HCT116 (cell line): ENCODE data around the gene SLC12A7.

Source experiments
- CEBPB ChIP-seq: IDR thresholded peaks from 2 replicates; pipeline ENCODE4 v1.6.1; 2012; ENCODE audit warnings: low read depth
- EZH2 ChIP-seq: fragments of 200-600 bp; sonication (generic); IDR thresholded peaks from 2 replicates; pipeline ENCODE4 v1.6.1; 2017; ENCODE audit warnings: antibody characterized with exemption, mixed run types
- EZH2phosphoT487 ChIP-seq: fragments of 200-600 bp; IDR thresholded peaks from 2 replicates; pipeline ENCODE4 v1.6.1; 2018; ENCODE audit warnings: antibody characterized with exemption, borderline replicate concordance
- POLR2A ChIP-seq: IDR thresholded peaks from 2 replicates; pipeline ENCODE4 v1.7.0; 2011; ENCODE audit warnings: borderline replicate concordance; ENCODE audit not compliant: insufficient read depth, insufficient read length; ENCODE audit errors: extremely low read depth
- POLR2AphosphoS5 ChIP-seq: IDR thresholded peaks from 2 replicates; pipeline ENCODE4 v1.6.1; 2011; ENCODE audit warnings: mild to moderate bottlenecking, low read depth, low read length, moderate library complexity
- RAD21 ChIP-seq: IDR thresholded peaks from 2 replicates; pipeline ENCODE4 v1.6.1; 2012; ENCODE audit warnings: low read depth, mild to moderate bottlenecking
- SIN3A ChIP-seq: IDR thresholded peaks from 2 replicates; pipeline ENCODE4 v1.6.1; 2012; ENCODE audit warnings: low read depth
- SP1 ChIP-seq: IDR thresholded peaks from 2 replicates; pipeline ENCODE4 v1.6.1; 2012; ENCODE audit warnings: low read depth
- YY1 ChIP-seq: IDR thresholded peaks from 2 replicates; pipeline ENCODE4 v1.6.1; 2011; ENCODE audit warnings: low read length, low read depth, moderate library complexity, mild to moderate bottlenecking; ENCODE audit not compliant: insufficient replicate concordance; ENCODE audit errors: extremely low read depth
- ZBTB33 ChIP-seq: IDR thresholded peaks from 2 replicates; pipeline ENCODE4 v1.6.1; 2011; ENCODE audit warnings: mild to moderate bottlenecking, low read length, moderate library complexity; ENCODE audit not compliant: insufficient replicate concordance; ENCODE audit errors: extremely low read depth
- ZFX ChIP-seq: fragments of 450-650 bp; IDR thresholded peaks from 2 replicates; pipeline ENCODE4 v1.6.1; 2017
- TF ChIP-seq, protein P1 (sequence below): IDR thresholded peaks from 2 replicates; pipeline ENCODE4 v1.6.1; 2012
- TF ChIP-seq, protein P2 (sequence below): IDR thresholded peaks from 2 replicates; pipeline ENCODE4 v1.6.1; 2012; ENCODE audit warnings: low read depth
- TF ChIP-seq, protein P3 (sequence below), 3 experiments: fragments of 200-600 bp in 1 of 3; sonication (generic) in 1 of 3; IDR thresholded peaks in 2 of 3; conservative IDR thresholded peaks in 1 of 3; 2 replicates each; pipeline ENCODE4 v1.5.1; 2012 to 2017; ENCODE audit warnings: low read depth in 2 of 3, low read length in 2 of 3, antibody characterized with exemption in 1 of 3, borderline replicate concordance in 1 of 3, control low read depth in 1 of 3, mild to moderate bottlenecking in 1 of 3, mixed read lengths in 1 of 3, mixed run types in 1 of 3, moderate library complexity in 1 of 3; ENCODE audit not compliant: insufficient read depth in 1 of 3

- TF ChIP-seq, protein P1, sequence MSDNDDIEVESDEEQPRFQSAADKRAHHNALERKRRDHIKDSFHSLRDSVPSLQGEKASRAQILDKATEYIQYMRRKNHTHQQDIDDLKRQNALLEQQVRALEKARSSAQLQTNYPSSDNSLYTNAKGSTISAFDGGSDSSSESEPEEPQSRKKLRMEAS, result no peak
- TF ChIP-seq RAD21 (no peak), SP1 (no peak), SIN3A (no peak), YY1 (no peak), POLR2A (no peak), POLR2AphosphoS5 (no peak), ZFX (no peak), CEBPB (no peak), EZH2 (no peak), EZH2phosphoT487 (no peak), ZBTB33 (no peak)
- TF ChIP-seq, protein P2, sequence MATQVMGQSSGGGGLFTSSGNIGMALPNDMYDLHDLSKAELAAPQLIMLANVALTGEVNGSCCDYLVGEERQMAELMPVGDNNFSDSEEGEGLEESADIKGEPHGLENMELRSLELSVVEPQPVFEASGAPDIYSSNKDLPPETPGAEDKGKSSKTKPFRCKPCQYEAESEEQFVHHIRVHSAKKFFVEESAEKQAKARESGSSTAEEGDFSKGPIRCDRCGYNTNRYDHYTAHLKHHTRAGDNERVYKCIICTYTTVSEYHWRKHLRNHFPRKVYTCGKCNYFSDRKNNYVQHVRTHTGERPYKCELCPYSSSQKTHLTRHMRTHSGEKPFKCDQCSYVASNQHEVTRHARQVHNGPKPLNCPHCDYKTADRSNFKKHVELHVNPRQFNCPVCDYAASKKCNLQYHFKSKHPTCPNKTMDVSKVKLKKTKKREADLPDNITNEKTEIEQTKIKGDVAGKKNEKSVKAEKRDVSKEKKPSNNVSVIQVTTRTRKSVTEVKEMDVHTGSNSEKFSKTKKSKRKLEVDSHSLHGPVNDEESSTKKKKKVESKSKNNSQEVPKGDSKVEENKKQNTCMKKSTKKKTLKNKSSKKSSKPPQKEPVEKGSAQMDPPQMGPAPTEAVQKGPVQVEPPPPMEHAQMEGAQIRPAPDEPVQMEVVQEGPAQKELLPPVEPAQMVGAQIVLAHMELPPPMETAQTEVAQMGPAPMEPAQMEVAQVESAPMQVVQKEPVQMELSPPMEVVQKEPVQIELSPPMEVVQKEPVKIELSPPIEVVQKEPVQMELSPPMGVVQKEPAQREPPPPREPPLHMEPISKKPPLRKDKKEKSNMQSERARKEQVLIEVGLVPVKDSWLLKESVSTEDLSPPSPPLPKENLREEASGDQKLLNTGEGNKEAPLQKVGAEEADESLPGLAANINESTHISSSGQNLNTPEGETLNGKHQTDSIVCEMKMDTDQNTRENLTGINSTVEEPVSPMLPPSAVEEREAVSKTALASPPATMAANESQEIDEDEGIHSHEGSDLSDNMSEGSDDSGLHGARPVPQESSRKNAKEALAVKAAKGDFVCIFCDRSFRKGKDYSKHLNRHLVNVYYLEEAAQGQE, result no peak
- TF ChIP-seq, protein P3, sequence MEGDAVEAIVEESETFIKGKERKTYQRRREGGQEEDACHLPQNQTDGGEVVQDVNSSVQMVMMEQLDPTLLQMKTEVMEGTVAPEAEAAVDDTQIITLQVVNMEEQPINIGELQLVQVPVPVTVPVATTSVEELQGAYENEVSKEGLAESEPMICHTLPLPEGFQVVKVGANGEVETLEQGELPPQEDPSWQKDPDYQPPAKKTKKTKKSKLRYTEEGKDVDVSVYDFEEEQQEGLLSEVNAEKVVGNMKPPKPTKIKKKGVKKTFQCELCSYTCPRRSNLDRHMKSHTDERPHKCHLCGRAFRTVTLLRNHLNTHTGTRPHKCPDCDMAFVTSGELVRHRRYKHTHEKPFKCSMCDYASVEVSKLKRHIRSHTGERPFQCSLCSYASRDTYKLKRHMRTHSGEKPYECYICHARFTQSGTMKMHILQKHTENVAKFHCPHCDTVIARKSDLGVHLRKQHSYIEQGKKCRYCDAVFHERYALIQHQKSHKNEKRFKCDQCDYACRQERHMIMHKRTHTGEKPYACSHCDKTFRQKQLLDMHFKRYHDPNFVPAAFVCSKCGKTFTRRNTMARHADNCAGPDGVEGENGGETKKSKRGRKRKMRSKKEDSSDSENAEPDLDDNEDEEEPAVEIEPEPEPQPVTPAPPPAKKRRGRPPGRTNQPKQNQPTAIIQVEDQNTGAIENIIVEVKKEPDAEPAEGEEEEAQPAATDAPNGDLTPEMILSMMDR (IDR thresholded peaks at IDR 0.05 in 2 of 3, conservative IDR thresholded peaks at IDR 0.05 in 1 of 3; ENCODE audit: borderline replicate concordance in 1 of 3, insufficient read depth in 1 of 3, low read depth in 2 of 3, low read length in 2 of 3), result no peak
Measured at GRCh38 chr5:1127959-1128785, 16.3 kb upstream of the SLC12A7 start.
